Peyer's patch (tissue), 4 donors: ENCODE measurements around the gene CHCT1. TPM values are rescaled to one million over a fixed set of nuclear protein-coding genes. Genes with fewer than 3 reads are reported as not detected.

Experiments
- DNase-seq, 3 donors: peaks; one replicate each; pipeline ENCODE4 v3.0.0-alpha.2; 2017 to 2019
- H3K27ac ChIP-seq, 4 donors: fragments of 200-600 bp; sonication (generic); one replicate each; pipeline ENCODE4 v1.5.1; 2016 to 2019
- H3K27me3 ChIP-seq, 2 donors: fragments of 200-600 bp; sonication (generic); one replicate each; pipeline ENCODE4 v1.5.1; 2019
- H3K36me3 ChIP-seq, 3 donors: fragments of 200-600 bp; sonication (generic); one replicate each; pipeline ENCODE4 v1.5.1; 2016 to 2019
- H3K4me1 ChIP-seq, 4 donors: fragments of 200-600 bp; sonication (generic); one replicate each; pipeline ENCODE4 v1.5.1; 2016 to 2019
- H3K4me3 ChIP-seq, 4 donors: fragments of 200-600 bp; sonication (generic); 1 replicate in 3 of 4; 2 replicates in 1 of 4; pipeline ENCODE4 v1.5.1; 2016 to 2019; ENCODE audit warnings: mild to moderate bottlenecking in 1 of 4
- H3K9me3 ChIP-seq, 4 donors: fragments of 200-600 bp; sonication (generic); one replicate each; pipeline ENCODE4 v1.5.1; 2016 to 2019; ENCODE audit warnings: mild to moderate bottlenecking in 1 of 4
- CTCF ChIP-seq, 6 experiments: fragments of 450-650 bp in 4 of 6; fragments of 200-600 bp in 2 of 6; sonication (generic) in 1 of 6; IDR thresholded peaks; one replicate each; pipeline ENCODE4 v1.5.1; 2017 to 2019; ENCODE audit warnings: antibody characterized with exemption in 6 of 6, mild to moderate bottlenecking in 3 of 6, moderate library complexity in 1 of 6
- POLR2A ChIP-seq, 2 donors: fragments of 450-650 bp; IDR thresholded peaks; one replicate each; pipeline ENCODE4 v1.5.1; 2017; ENCODE audit warnings: antibody characterized with exemption in 2 of 2, mild to moderate bottlenecking in 2 of 2, moderate library complexity in 2 of 2
- total RNA-seq, 4 donors: library from RNA; depleted of rRNA; stranded (reverse); fragments of >200 nt; gene quantifications; one replicate each; pipeline ENCODE4 v1.1.0, GENCODE V29; 2016

Gene CHCT1
- total RNA-seq, 4 donors from 2014 or later, result not detected

DNA sequence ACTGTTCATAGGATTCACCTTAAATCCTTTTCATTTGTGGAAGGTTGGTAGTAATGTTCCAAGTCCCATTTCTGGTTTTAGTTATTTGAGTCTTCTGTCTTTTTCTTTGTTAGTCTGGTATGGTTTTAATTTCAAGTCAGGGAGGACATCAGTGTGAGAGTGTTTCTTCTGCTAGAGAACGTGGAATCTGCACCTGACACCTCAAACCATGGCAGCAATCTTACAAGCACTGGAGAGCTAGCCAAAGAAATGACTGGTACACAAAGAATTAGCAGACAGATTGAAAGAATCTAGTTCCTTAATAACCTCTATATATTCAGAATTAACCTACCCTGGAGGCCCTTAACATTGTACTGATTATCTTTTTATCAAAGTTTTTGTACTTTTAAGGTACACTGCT, 50.2 kb downstream of the CHCT1 start:
- H3K27ac ChIP-seq, result no peak overlapping the region
- no peaks in the 10 kb centered on the region for H3K27me3 ChIP-seq
- TF ChIP-seq CTCF (IDR thresholded peaks at IDR 0.05), result no peak
- H3K36me3 ChIP-seq, result peaks cover 0 to 33% (median 0%) of the 10 kb centered on the region in 3 donors
- H3K9me3 ChIP-seq, result no peaks in the 10 kb centered on the region
- no peaks in the 10 kb centered on the region for H3K4me1 ChIP-seq
- no peak overlapping the region for H3K4me3 ChIP-seq
- no peak for DNase-seq

DNA sequence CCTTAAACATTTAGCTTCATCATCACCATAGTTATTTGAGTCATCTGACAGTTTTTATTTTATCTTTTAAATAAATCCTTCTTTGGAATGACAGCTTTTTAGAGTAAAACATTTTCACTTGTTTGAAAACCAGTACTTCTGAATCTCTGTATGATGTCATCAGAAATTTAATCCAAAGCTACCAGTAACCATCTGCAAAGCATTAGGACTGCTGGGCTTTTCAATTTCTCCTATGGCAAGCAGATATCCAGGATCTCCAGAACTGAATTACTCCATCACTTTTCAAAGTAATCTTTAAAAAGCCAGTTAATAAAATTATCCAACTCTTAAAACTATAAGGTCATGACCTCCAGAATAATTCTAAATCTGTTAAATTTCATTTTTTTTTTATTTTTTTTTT, 51.5 kb downstream of the CHCT1 start:
- DNase-seq, result no peak
- H3K4me1 ChIP-seq, result no peaks in the 10 kb centered on the region

More for the DNA sequence above, 51.5 kb downstream of the CHCT1 start:
- Histone ChIP-seq H3K27ac (no peak overlapping the region), H3K4me3 (no peak overlapping the region), H3K36me3 (peaks cover 0 to 37% (median 0%) of the 10 kb centered on the region in 3 donors), H3K27me3 (no peaks in the 10 kb centered on the region), H3K9me3 (no peaks in the 10 kb centered on the region)
- TF ChIP-seq POLR2A (IDR thresholded peaks at IDR 0.05) (no peak), CTCF (IDR thresholded peaks at IDR 0.05) (no peak)

Other genes starting within 250 kb of the CHCT1 start
- gene USP32, start 30.4 kb upstream of the CHCT1 start, total RNA-seq, result 10 to 100 TPM; 31.5 to 52.8 (median 48.6) TPM
- 10 to 100 TPM; 14.0 to 18.4 (median 15.4) TPM for gene APPBP2, start 103.8 kb downstream of the CHCT1 start, total RNA-seq
- 10 to 100 TPM; 12.9 to 17.4 (median 14.3) TPM for gene PPM1D, start 177.7 kb downstream of the CHCT1 start, total RNA-seq